AG08396 (cell line): Measurements from ENCODE around the gene FBXO46.
A peak's percentile ranks its signal among the peaks of the same experiment; 100 is the strongest.
"Not testable (repeated sequence)": the region's sequence is repeated elsewhere in the genome, so short reads cannot be mapped to it uniquely, and the experiment has no call there.

Experiments
- DNase-seq: peaks from one replicate; pipeline ENCODE4 v3.0.0; 2012; ENCODE audit warnings: low spot score, mixed read lengths

FBXO46 gene

DNA sequence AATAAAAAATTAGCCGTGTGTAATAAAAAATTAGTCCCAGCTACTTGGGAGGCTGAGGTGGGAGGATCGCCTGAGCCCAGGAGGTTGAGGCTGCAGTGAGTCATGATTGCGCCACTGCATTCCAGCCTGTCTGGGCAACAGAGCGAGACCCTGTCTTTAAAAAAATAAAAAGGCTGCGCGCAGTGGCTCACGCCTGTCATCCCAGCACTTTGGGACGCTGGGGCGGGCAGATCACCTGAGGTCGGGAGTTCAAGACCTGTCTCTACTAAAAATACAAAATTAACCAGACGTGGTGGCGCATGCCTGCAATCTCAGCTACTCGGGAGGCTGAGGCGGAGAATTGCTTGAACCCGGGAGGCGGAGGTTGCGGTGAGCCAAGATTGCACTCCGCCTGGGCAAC lies 2.0 kb downstream of the FBXO46 start:
- not testable (repeated sequence) for DNase-seq

DNA sequence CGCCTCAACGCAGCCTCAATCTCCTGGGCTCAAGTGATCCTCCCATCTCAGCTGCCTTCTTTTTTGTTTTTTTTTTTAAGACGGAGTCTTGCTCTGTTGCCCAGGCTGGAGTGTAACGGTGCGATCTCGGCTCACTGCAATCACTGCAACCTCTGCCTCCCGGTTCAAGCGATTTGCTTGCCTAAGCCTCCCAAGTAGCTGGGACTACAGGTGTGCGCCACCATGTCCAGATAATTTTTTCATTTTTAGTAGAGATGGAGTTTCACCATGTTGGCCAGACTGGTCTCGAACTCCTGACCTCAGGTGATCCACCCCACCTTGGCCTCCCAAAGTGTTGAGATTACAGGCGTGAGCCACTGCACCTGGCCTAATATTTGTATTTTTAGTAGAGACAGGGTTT lies 10.6 kb downstream of the FBXO46 start:
- DNase-seq, result not testable (repeated sequence)

GRCh38 chr19:45717983-45718650 lies 12.6 kb downstream of the FBXO46 start:
- no peak for DNase-seq

- DNase-seq, result peak; percentile 98
Measured at GRCh38 chr19:45717131-45717982, 13.3 kb downstream of the FBXO46 start.

DNA sequence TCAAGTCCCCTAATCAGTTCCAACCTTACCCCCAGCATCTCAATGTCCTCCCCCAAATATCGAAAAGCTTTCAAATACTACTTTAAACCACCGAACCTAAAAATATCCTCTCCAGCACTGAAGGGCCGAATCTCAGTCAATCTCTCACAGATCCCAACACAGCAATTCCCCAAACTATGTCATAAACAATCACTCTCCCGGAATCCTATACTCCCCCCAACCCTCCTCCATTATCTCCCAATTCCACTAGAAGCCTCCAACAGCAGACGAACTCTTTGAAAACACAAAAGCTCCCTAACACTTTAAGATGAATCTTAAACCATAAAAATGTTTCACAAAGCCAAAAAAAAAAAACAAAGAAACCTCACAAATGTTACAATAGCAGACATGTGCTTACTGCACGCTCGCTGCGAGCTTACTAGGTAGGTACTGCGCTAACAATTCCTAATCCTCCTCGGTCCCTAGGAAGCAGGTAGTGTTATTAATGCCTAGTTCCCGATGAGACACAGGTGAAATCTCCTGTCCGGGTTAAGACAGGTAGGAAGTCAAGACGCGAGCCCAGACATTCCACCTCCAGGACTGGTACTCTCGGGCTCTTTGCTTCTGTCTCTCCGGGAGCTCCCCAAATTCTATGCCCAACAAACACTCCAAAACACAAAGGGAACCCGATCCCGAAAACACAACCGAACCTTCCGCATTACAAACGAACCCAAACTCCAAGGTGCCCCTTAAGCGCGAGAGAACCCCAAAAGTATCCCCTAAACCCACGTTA lies 14.2 kb downstream of the FBXO46 start:
- DNase-seq, result peak; percentile 43

DNA sequence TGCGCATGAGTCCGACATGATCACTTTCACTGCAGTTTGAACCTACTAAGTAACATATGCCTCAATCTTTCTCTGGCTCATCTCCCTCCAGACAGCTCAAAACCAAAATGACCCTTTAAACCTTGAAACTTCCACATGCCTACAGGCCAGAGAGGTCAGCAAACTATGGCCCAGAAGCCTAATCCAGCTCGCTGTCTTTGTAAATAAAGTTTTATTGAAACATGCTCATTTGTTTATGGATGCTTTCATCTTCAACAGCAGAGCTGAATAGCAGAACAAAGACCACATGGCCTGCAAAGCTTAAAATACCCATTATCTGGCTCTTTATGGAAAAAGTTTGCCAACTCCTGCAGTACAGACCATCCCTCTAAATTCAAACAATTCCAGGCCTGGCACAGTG lies 15.6 kb downstream of the FBXO46 start:
- DNase-seq, result no peak

DNA sequence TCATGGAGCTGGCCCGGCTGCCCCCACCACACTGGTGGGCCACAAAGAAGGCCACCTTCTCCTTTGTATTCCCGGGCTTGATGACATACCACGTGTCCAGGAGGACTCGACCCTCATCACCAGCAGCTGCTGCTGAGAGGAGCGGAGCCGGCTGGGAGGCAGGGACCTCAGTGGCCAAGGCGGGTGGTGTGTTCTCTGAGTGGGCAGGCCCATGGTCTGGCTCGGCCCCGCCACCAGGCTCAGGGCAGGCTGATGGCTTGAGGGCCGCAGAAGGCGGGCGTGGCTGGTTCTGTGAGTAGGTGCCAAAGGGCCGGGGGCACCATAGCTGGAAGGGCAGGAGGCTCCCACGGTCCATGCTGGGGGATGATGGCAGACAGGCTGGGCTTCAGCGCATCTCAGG lies 17.6 kb downstream of the FBXO46 start:
- DNase-seq, result no peak

GRCh38 chr19:45712699-45713067 lies 18.0 kb downstream of the FBXO46 start:
- no peak for DNase-seq

DNA sequence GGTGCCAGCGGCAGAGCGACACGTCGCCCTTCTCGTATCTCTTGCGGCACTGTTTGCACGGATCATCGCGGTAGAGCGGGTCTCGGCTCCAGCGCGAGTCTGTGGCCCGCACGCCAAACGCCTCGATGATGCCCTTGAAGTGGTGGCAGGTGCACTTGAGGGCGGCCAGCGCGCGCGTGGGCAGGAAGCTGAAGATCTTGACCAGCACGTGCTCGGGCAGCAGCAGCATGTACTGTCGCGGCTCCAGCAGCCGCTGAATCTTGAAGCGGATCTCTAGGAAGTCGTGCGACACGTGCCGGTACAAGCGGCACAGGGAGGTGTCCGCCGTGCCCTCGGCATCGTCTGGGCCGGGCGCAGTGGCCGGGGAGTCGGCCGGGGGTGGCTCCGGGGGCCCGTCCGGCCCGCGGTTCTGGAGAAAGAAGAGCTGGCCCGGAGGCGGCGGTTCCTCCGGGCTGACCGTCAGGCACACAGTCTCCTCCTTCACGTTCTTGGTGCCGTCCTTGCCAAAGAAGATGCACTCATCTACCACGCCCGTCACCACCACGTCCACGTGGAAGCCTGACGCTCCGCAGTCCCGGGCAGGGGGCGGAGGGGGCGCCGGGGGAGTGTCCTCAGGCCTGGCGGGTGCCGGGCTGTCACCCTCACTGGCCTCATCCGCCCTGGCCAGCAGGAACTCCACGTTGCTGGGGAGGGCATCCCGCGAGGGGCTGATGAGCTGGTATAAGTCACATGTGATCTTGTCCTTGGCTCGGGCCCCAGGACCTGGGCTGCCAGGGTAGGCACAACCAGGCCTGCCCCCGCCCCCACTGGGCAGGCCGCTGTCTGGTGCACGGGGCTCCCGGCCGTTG lies 18.6 kb downstream of the FBXO46 start:
- DNase-seq, result no peak

GRCh38 chr19:45710356-45711130 lies 20.2 kb downstream of the FBXO46 start:
- no peak for DNase-seq

GRCh38 chr19:45705710-45706415 lies 24.8 kb downstream of the FBXO46 start:
- DNase-seq, result no peak

DNA sequence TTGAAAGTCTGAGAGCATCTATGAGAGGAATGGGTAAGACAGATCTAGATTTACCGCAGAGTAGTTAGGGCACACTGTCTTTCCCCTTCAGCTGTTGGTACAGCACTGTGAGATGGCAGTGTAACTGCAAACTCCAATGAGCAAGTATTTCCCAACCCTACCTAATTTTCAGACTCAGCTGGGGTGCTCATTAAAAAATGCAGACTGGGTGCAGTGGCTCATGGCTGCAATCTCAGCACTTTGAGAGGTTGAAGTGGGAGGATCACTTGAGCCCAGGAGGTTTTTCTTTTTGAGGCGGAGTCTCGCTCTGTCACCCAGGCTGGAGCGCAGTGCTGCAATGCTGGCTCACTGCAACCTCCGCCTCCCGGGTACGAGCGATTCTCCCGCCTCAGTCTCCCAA lies 25.6 kb downstream of the FBXO46 start:
- DNase-seq, result no peak

DNA sequence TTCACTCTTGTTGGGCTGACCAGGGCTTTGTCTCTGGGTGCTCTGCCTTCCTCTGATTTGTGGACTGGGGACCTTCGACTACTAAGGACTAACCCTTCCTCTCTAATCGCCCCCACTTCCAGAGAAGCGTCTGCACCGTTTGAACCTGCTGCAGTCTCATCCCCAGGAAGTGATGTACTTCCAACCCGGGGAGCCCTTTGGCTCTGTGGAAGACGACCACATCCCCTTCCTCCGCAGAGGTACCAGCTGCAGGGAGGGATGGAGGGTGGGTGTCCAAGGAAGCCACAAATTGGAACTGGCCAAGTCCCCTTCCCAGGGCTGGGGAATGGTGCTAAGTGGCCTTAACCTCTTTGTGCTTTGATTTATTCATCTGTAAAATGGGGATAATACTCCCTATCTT lies 29.0 kb downstream of the FBXO46 start:
- no peak for DNase-seq

DNA sequence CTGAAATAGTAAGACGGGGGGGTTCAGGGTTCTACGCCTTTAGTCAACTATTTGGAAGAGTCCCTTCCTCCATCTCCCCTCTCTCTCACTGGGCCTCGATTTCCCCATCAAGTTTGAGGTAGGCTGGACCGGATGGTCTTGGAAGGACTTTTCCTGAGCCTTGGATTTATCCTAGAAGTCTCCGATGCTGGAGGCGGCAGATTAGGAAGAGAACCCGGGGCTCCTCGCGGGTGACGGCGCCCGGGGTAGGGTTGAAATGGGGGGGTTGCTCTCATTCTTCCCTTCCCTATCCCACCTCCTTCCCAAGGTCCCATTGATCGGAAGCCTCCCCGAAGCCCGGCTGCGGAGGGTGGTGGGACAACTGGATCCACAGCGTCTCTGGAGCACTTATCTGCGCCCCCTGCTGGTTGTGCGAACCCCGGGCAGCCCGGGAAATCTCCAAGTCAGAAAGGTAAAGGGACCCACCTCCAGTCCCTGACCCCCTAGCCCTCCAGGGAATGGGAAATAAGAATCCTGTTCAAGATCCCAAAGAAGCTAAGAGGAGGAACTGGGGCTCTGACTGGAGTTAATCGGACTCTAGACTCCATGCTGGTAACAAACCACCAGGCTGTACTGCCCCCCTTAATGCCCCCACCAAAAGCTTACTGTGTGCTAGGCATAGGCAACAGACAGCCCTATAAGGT lies 37.4 kb downstream of the FBXO46 start:
- DNase-seq, result peak; percentile 82

GRCh38 chr19:45692187-45693105 lies 38.2 kb downstream of the FBXO46 start, which contains the start of gene QPCTL:
Gene QPCTL (plus strand): TSS chr19:45692666. CDS start chr19:45692704, 38 bp downstream.
- DNase-seq, result peak; percentile 97

- peak; percentile 95 for DNase-seq
Measured at GRCh38 chr19:45691516-45692186, 39.0 kb downstream of the FBXO46 start, which contains the start of gene SNRPD2. Gene SNRPD2 (minus strand): TSS chr19:45691953. CDS start chr19:45691888, 65 bp downstream.

GRCh38 chr19:45687599-45687998 lies 43.1 kb downstream of the FBXO46 start:
- DNase-seq, result no peak

DNA sequence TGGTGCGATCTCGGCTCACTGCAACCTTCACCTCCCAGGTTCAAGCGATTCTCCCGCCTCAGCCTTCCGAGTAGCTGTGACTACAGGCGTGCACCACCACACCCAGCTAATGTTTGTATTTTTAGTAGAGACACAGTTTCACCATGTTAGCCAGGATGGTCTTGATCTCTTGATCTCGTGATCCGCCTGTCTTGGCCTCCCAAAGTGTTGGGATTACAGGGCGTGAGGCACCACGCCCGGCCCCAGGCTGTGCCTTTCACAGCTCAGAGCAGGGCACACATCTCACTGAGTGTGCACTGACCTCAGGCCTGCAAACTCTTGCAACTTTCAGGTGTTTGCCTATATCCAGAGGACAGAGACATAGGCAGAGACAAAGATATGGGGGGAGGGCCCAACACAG lies 45.7 kb downstream of the FBXO46 start:
- DNase-seq, result not testable (repeated sequence)
